ENCODE results near the gene FAM219A. TPM values are rescaled to one million over a fixed set of nuclear protein-coding genes. Genes with fewer than 3 reads are reported as not detected.

FAM219A gene
- total RNA-seq, 1 experiment from 2014 or later, result 63.3 TPM

DNA sequence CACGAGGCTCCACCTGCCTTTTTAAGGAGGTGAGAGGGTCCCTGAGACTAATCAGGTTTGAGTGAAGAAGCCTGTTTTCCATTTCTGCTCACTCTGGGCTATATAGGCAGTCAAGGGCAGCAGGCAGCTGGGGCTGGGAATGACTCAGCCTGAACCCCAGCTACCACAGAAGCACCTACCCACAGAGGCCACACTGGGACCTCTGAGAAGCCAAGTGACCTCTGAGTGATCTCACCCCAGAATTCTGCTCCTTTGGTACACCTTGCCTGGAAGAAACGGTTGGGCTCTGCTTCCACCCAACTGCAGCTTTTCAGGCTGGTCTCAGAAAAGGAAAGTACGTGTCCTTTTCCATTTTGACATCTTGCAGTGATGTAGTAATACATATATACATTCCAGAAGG is 6.8 kb downstream of the FAM219A start:
- H3K27ac ChIP-seq (ENCODE audit: low read depth, low read length, poor library complexity, severe bottlenecking), result no peak overlapping the region
- H3K4me3 ChIP-seq (ENCODE audit: low read depth, low read length, poor library complexity, severe bottlenecking), result no peak overlapping the region
- H3K4me1 ChIP-seq (ENCODE audit: insufficient read depth, low read length, poor library complexity, severe bottlenecking), result peaks cover 39% of the 10 kb centered on the region
- no peaks in the 10 kb centered on the region for H3K27me3 ChIP-seq (replicated peaks; ENCODE audit: insufficient read depth, low read depth, low read length, poor library complexity)
- ChIA-PET POLR2A (ENCODE audit: low non-redundant PET) (no interaction called here), CTCF (no interaction called here)
- DNase-seq (ENCODE audit: low spot score), result no peak
- no TSS peak for BruUV-seq (replicated peaks)
- H3K36me3 ChIP-seq (ENCODE audit: insufficient read depth, low read length, poor library complexity, severe bottlenecking), result no peaks in the 10 kb centered on the region
- intact Hi-C loops (cut with micrococcal nuclease; ENCODE audit: unreplicated experiment), result no loop called here
- no peak for TF ChIP-seq EZH2 (IDR thresholded peaks at IDR 0.05; ENCODE audit: borderline replicate concordance, low read depth, low read length, poor library complexity, severe bottlenecking)
- TF ChIP-seq, protein P1, sequence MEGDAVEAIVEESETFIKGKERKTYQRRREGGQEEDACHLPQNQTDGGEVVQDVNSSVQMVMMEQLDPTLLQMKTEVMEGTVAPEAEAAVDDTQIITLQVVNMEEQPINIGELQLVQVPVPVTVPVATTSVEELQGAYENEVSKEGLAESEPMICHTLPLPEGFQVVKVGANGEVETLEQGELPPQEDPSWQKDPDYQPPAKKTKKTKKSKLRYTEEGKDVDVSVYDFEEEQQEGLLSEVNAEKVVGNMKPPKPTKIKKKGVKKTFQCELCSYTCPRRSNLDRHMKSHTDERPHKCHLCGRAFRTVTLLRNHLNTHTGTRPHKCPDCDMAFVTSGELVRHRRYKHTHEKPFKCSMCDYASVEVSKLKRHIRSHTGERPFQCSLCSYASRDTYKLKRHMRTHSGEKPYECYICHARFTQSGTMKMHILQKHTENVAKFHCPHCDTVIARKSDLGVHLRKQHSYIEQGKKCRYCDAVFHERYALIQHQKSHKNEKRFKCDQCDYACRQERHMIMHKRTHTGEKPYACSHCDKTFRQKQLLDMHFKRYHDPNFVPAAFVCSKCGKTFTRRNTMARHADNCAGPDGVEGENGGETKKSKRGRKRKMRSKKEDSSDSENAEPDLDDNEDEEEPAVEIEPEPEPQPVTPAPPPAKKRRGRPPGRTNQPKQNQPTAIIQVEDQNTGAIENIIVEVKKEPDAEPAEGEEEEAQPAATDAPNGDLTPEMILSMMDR (conservative IDR thresholded peaks at IDR 0.05; ENCODE audit: low read depth, low read length), result no peak
- no peaks in the 10 kb centered on the region for H3K9me3 ChIP-seq (ENCODE audit: low read depth, low read length, poor library complexity, severe bottlenecking)

DNA sequence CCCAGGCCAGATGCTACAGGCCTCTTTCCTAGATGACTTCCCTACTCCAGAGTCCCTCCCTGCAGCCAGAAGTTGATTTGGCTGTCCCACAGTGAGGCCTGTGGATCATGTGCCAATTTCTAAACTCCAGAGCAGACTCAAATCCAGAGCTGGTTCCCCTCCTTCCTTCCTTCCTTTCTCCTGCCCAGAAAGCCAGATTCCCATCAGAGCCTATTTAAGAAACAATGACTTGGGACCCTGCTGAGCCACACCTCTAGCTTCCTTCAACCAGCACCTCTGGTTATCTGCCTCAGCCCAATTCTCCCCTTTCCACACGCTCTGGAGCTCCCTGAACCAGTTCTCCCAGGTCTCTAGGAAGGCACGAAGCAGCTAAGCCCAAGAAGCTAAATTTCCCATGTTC is 7.2 kb downstream of the FAM219A start:
- TF ChIP-seq, protein P1 (conservative IDR thresholded peaks at IDR 0.05; ENCODE audit: low read depth, low read length), result no peak
- no peak for TF ChIP-seq EZH2 (IDR thresholded peaks at IDR 0.05; ENCODE audit: borderline replicate concordance, low read depth, low read length, poor library complexity, severe bottlenecking)
- no peak for DNase-seq (ENCODE audit: low spot score)
- intact Hi-C loops (cut with micrococcal nuclease; ENCODE audit: unreplicated experiment), result no loop called here
- H3K27ac ChIP-seq (ENCODE audit: low read depth, low read length, poor library complexity, severe bottlenecking), result no peak overlapping the region
- H3K27me3 ChIP-seq (replicated peaks; ENCODE audit: insufficient read depth, low read depth, low read length, poor library complexity), result no peaks in the 10 kb centered on the region
- no peaks in the 10 kb centered on the region for H3K9me3 ChIP-seq (ENCODE audit: low read depth, low read length, poor library complexity, severe bottlenecking)
- ChIA-PET POLR2A (ENCODE audit: low non-redundant PET) (no interaction called here), CTCF (no interaction called here)
- no TSS peak for BruUV-seq (replicated peaks)
- H3K4me3 ChIP-seq (ENCODE audit: low read depth, low read length, poor library complexity, severe bottlenecking), result no peak overlapping the region
- H3K4me1 ChIP-seq (ENCODE audit: insufficient read depth, low read length, poor library complexity, severe bottlenecking), result peaks cover 39% of the 10 kb centered on the region
- no peaks in the 10 kb centered on the region for H3K36me3 ChIP-seq (ENCODE audit: insufficient read depth, low read length, poor library complexity, severe bottlenecking)

DNA sequence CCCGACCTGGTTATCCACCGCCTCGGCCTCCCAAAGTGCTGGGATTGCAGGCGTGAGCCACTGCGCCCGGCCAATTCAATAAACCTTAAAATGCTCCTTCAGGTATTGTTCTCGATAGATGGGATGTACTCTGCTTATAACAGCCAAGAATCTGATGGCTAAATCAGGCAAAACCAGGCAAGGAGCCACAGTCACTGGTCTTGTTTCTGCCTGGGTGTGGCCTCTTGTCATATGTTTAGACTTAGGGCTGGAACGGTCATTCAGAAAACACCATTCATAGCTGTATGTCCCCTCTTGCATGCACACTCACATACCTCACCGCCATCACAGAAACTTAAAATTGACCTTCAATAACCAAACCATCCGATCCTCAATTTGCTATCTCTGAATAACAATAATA is 7.7 kb downstream of the FAM219A start:
- ChIA-PET POLR2A (ENCODE audit: low non-redundant PET) (no interaction called here), CTCF (no interaction called here)
- Histone ChIP-seq H3K4me3 (ENCODE audit: low read depth, low read length, poor library complexity, severe bottlenecking) (no peak overlapping the region), H3K36me3 (ENCODE audit: insufficient read depth, low read length, poor library complexity, severe bottlenecking) (no peaks in the 10 kb centered on the region), H3K4me1 (ENCODE audit: insufficient read depth, low read length, poor library complexity, severe bottlenecking) (peaks cover 35% of the 10 kb centered on the region), H3K9me3 (ENCODE audit: low read depth, low read length, poor library complexity, severe bottlenecking) (no peaks in the 10 kb centered on the region), H3K27me3 (replicated peaks; ENCODE audit: insufficient read depth, low read depth, low read length, poor library complexity) (no peaks in the 10 kb centered on the region), H3K27ac (ENCODE audit: low read depth, low read length, poor library complexity, severe bottlenecking) (no peak overlapping the region)
- DNase-seq (ENCODE audit: low spot score), result no peak
- BruUV-seq (replicated peaks), result no TSS peak
- TF ChIP-seq, protein P1 (conservative IDR thresholded peaks at IDR 0.05; ENCODE audit: low read depth, low read length), result no peak
- no peak for TF ChIP-seq EZH2 (IDR thresholded peaks at IDR 0.05; ENCODE audit: borderline replicate concordance, low read depth, low read length, poor library complexity, severe bottlenecking)
- intact Hi-C loops (cut with micrococcal nuclease; ENCODE audit: unreplicated experiment), result no loop called here
